Neural progenitor cell (in vitro differentiated cells): ENCODE data around the gene ZNF462.

Source experiments
- CTCF ChIP-seq: fragments of 200-600 bp; sonication (generic); IDR thresholded peaks from 2 replicates; pipeline ENCODE4 v1.5.1; 2017; ENCODE audit warnings: antibody characterized with exemption, mild to moderate bottlenecking
- EZH2 ChIP-seq: fragments of 200-600 bp; sonication (generic); IDR thresholded peaks from 2 replicates; pipeline ENCODE4 v1.6.1; 2017; ENCODE audit warnings: antibody characterized with exemption, mild to moderate bottlenecking, moderate library complexity
- EZH2phosphoT487 ChIP-seq: fragments of 200-600 bp; sonication (generic); IDR thresholded peaks from 2 replicates; pipeline ENCODE4 v1.6.1; 2017; ENCODE audit warnings: antibody characterized with exemption

DNA sequence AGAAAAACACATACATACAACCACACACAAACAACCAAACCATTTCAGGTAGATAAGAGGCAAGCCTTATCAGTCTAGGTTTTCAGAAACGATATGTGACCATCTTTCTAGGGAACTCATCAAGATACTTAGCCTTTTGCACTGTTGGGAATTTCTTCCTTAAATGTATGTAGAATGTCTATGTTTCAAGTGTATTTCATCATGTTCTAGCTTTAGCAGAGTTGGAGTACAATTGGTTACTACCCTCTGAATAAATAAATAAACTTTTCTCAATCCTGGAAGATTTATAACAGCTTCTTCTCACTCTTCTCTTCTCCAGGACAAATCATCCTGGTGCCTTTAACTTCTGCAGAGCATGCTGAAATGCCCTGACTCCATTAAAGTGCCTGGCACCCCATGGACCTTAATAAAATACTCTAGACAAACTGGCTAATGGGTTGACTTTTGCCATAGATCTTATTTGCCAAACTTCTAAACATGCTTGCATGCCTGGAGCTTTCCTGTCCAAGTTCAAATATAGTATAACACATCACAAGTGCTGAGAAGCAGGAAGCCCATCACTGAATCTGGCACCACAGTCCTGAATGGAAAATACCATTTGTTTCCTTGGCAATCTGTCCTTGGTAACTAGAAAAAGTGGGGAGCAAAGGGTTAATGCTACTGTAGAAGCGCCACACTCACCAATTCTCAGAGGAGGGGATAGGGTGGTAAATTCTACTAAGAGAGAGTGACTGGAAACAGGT, 33.1 kb upstream of the ZNF462 start:
- TF ChIP-seq CTCF (no peak), EZH2 (no peak), EZH2phosphoT487 (no peak)
